ENCODE measurements around the gene ZNF414. TPM values are rescaled to one million over a fixed set of nuclear protein-coding genes. Genes with fewer than 3 reads are reported as not detected.

Gene ZNF414
- total RNA-seq, 1 experiment from 2014 or later: 27.2 TPM

DNA sequence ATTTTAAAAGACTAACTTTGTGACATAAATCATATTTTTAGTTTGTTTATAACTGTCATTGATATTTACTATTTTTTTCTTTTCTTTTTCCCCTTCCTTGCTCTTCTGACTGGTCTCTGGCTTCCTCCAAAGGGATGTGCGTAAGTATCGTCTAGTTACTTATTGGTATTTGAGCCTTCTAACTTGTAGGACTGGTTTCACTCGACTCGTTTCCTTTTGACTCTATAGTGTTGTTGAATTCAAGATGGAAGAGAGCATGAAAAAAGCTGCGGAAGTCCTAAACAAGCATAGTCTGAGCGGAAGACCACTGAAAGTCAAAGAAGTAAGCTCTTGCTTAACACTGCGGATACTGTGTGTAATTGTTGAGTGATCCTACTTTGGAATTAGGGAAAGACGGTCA is 50.6 kb downstream of the ZNF414 start:
- Mint-ChIP-seq H3K27me3 (ENCODE audit: insufficient read depth, unreplicated experiment) (no peaks in the 10 kb centered on the region), H3K4me3 (ENCODE audit: unreplicated experiment) (no peak overlapping the region), H3K27ac (ENCODE audit: low read depth, unreplicated experiment) (no peak overlapping the region), H3K4me1 (ENCODE audit: insufficient read depth, unreplicated experiment) (peaks cover 25% of the 10 kb centered on the region), H3K9me3 (ENCODE audit: unreplicated experiment) (no peaks in the 10 kb centered on the region), H3K36me3 (ENCODE audit: insufficient read depth, unreplicated experiment) (peaks cover 74% of the 10 kb centered on the region)
- ChIA-PET POLR2A (interaction anchor here (0.7 to 1.8 kb wide), 3 partner anchors 12 to 31 kb away, joined by 3 to 9 read pairs (median 3); partner anchors contain the start of gene HNRNPM), CTCF (no interaction called here)
- TF ChIP-seq, protein P1, sequence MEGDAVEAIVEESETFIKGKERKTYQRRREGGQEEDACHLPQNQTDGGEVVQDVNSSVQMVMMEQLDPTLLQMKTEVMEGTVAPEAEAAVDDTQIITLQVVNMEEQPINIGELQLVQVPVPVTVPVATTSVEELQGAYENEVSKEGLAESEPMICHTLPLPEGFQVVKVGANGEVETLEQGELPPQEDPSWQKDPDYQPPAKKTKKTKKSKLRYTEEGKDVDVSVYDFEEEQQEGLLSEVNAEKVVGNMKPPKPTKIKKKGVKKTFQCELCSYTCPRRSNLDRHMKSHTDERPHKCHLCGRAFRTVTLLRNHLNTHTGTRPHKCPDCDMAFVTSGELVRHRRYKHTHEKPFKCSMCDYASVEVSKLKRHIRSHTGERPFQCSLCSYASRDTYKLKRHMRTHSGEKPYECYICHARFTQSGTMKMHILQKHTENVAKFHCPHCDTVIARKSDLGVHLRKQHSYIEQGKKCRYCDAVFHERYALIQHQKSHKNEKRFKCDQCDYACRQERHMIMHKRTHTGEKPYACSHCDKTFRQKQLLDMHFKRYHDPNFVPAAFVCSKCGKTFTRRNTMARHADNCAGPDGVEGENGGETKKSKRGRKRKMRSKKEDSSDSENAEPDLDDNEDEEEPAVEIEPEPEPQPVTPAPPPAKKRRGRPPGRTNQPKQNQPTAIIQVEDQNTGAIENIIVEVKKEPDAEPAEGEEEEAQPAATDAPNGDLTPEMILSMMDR (IDR thresholded peaks at IDR 0.05; ENCODE audit: unreplicated experiment): no peak
- no peak for DNase-seq (ENCODE audit: unreplicated experiment)
- intact Hi-C loops (cut with micrococcal nuclease): no loop called here
- BruUV-seq (replicated peaks): no TSS peak

DNA sequence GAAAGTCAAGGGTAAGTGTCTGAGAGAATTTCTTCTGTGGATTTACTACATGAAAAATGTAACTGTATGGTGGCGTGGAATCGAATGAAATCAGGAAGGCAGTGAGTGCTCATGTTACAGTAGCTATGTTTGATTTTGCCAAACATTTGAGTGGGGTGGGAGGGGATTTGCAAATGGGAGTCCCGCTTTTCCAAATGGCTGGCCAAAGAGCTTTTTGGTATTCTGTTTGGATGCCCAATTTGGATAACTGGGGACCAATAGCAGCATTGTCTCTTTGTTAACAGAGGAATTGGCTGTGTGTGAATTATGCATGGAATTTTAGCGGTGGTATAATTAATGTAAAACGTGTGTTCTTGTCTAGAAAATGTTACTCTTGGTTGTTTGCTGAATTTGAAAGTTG is 51.4 kb downstream of the ZNF414 start:
- Mint-ChIP-seq H3K36me3 (ENCODE audit: insufficient read depth, unreplicated experiment) (peaks cover 74% of the 10 kb centered on the region), H3K4me1 (ENCODE audit: insufficient read depth, unreplicated experiment) (peaks cover 28% of the 10 kb centered on the region), H3K9me3 (ENCODE audit: unreplicated experiment) (no peaks in the 10 kb centered on the region), H3K27me3 (ENCODE audit: insufficient read depth, unreplicated experiment) (no peaks in the 10 kb centered on the region), H3K27ac (ENCODE audit: low read depth, unreplicated experiment) (no peak overlapping the region), H3K4me3 (ENCODE audit: unreplicated experiment) (no peak overlapping the region)
- ChIA-PET CTCF (interaction anchor here (1.3 kb wide), 1 partner anchor 111 kb away, joined by 5 read pairs; no protein-coding TSS in a partner anchor), POLR2A (interaction anchor here (0.6 to 1.8 kb wide), 4 partner anchors 13 to 31 kb away, joined by 3 to 9 read pairs (median 4); partner anchors contain the start of gene HNRNPM)
- TF ChIP-seq, protein P1 (IDR thresholded peaks at IDR 0.05; ENCODE audit: unreplicated experiment): no peak
- intact Hi-C loops (cut with micrococcal nuclease): no loop called here
- no TSS peak for BruUV-seq (replicated peaks)
- DNase-seq (ENCODE audit: unreplicated experiment): no peak

DNA sequence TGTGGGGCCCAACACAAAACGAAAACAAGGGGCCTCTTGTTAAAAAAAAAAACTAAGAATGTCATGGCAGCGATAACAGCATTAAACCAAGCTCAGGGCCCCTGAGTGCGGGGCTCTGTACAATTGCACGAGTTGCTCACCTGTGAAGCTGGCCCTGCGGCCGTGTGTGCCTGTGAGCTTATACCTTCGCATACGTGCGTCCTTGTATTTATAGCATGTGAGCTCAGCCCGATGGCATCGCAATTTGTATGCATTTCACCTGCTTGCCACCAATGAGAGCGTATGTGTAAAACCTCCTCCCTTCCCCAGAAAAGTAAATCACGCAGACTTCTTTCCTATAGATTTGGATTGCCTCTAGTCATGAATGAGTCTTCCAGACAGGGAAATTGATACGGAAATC is 52.1 kb downstream of the ZNF414 start:
- Mint-ChIP-seq H3K36me3 (ENCODE audit: insufficient read depth, unreplicated experiment) (peaks cover 72% of the 10 kb centered on the region), H3K4me3 (ENCODE audit: unreplicated experiment) (no peak overlapping the region), H3K27ac (ENCODE audit: low read depth, unreplicated experiment) (no peak overlapping the region), H3K27me3 (ENCODE audit: insufficient read depth, unreplicated experiment) (no peaks in the 10 kb centered on the region), H3K4me1 (ENCODE audit: insufficient read depth, unreplicated experiment) (peaks cover 28% of the 10 kb centered on the region), H3K9me3 (ENCODE audit: unreplicated experiment) (no peaks in the 10 kb centered on the region)
- BruUV-seq (replicated peaks): no TSS peak
- intact Hi-C loops (cut with micrococcal nuclease): no loop called here
- CTCF ChIA-PET: interaction anchor here (0.6 to 1.3 kb wide), 3 partner anchors 48 to 110 kb away, joined by 3 to 5 read pairs (median 5); no protein-coding TSS in a partner anchor
- TF ChIP-seq, protein P1 (IDR thresholded peaks at IDR 0.05; ENCODE audit: unreplicated experiment): no peak
- DNase-seq (ENCODE audit: unreplicated experiment): no peak
- POLR2A ChIA-PET: interaction anchor here (0.6 to 1.8 kb wide), 2 partner anchors 17 to 18 kb away, joined by 4 to 9 read pairs; partner anchors contain the start of gene HNRNPM

GRCh38 chr19:8461376-8461775 is 52.6 kb downstream of the ZNF414 start:
- Mint-ChIP-seq H3K36me3 (ENCODE audit: insufficient read depth, unreplicated experiment) (peaks cover 72% of the 10 kb centered on the region), H3K27me3 (ENCODE audit: insufficient read depth, unreplicated experiment) (no peaks in the 10 kb centered on the region), H3K27ac (ENCODE audit: low read depth, unreplicated experiment) (no peak overlapping the region), H3K9me3 (ENCODE audit: unreplicated experiment) (no peaks in the 10 kb centered on the region), H3K4me3 (ENCODE audit: unreplicated experiment) (no peak overlapping the region), H3K4me1 (ENCODE audit: insufficient read depth, unreplicated experiment) (peaks cover 28% of the 10 kb centered on the region)
- POLR2A ChIA-PET: no interaction called here
- BruUV-seq (replicated peaks): no TSS peak
- TF ChIP-seq, protein P1 (IDR thresholded peaks at IDR 0.05; ENCODE audit: unreplicated experiment): no peak
- no peak for DNase-seq (ENCODE audit: unreplicated experiment)
- intact Hi-C loops (cut with micrococcal nuclease): no loop called here
- CTCF ChIA-PET: interaction anchor here (0.6 kb wide), 1 partner anchor 89 kb away, joined by 5 read pairs; no protein-coding TSS in a partner anchor

Measured in MCF 10A (cell line).